ENCODE data around the gene RFX3.

RFX3 gene

DNA sequence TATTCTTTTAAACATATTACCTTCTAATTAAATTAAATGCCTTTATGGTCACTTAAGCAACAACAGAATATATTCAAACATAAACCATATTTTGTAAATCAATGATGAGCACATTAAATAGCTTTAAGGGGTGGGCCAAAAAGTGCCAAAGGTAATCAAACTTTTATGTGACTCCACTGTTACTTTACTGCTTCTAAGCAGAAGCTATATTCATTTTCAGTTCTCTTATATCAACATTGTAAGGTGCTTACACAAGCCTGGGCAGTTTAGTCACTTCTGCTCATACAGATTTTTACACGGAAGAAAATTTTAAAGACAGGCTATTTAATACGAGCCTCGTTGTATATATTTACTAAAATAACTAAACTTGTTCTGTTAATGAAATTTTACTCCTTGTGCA lies 29.9 kb downstream of the RFX3 start:
- Histone ChIP-seq H3K79me2 (ENCODE audit: insufficient read depth, low read length) (no peaks in the 10 kb centered on the region; the same call in 1 of the 2 replicates), H3K9ac (ENCODE audit: low read length) (no peak overlapping the region)

DNA sequence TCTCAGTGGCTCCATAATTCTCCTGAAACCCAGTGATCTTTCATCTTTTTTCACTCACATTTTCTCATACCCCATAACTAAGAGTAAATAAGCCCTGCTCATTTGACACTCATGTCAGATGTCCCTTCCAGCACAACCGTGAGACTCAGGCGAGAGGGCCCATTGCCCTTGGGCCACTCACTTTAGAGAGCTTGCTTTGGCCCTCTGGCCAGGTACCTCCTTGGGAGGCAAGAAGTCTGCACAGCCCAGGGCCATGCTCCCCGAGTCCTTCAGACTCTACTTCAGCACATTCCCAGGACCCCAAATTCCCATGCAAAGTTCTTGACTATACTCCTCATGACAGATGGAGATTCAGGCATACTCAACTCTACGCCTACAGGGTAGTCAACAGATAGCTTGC lies 33.6 kb downstream of the RFX3 start:
- Histone ChIP-seq H3K9ac (ENCODE audit: low read length) (no peak overlapping the region), H3F3A (ENCODE audit: insufficient read depth, low read length) (no peaks in the 10 kb centered on the region), H3K4me1 (ENCODE audit: insufficient read depth, low read length, severe bottlenecking) (no peaks in the 10 kb centered on the region), H3K79me2 (ENCODE audit: insufficient read depth, low read length) (no peaks in the 10 kb centered on the region), H2AFZ (ENCODE audit: low read length) (no peak overlapping the region), H3K27me3 (ENCODE audit: insufficient read depth, low read length) (no peaks in the 10 kb centered on the region), H3K4me3 (ENCODE audit: low read depth, low read length, poor library complexity, severe bottlenecking) (no peak overlapping the region), H3K27ac (ENCODE audit: low read depth, low read length, poor library complexity, severe bottlenecking) (no peak overlapping the region), H3K9me3 (ENCODE audit: low read length) (peaks cover 2% of the 10 kb centered on the region; the same call in 1 of the 2 replicates), H4K20me1 (ENCODE audit: insufficient read depth, low read length) (no peaks in the 10 kb centered on the region), H3K36me3 (ENCODE audit: insufficient read depth, low read length) (peaks cover 13% of the 10 kb centered on the region), H3K4me2 (ENCODE audit: low read length) (no peak overlapping the region), H3K9me2 (ENCODE audit: low read depth, low read length) (no peaks in the 10 kb centered on the region)
- TF ChIP-seq EZH2 (IDR thresholded peaks at IDR 0.05; ENCODE audit: borderline replicate concordance, low read length), result no peak
- TF ChIP-seq, protein P1, sequence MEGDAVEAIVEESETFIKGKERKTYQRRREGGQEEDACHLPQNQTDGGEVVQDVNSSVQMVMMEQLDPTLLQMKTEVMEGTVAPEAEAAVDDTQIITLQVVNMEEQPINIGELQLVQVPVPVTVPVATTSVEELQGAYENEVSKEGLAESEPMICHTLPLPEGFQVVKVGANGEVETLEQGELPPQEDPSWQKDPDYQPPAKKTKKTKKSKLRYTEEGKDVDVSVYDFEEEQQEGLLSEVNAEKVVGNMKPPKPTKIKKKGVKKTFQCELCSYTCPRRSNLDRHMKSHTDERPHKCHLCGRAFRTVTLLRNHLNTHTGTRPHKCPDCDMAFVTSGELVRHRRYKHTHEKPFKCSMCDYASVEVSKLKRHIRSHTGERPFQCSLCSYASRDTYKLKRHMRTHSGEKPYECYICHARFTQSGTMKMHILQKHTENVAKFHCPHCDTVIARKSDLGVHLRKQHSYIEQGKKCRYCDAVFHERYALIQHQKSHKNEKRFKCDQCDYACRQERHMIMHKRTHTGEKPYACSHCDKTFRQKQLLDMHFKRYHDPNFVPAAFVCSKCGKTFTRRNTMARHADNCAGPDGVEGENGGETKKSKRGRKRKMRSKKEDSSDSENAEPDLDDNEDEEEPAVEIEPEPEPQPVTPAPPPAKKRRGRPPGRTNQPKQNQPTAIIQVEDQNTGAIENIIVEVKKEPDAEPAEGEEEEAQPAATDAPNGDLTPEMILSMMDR (IDR thresholded peaks at IDR 0.05; ENCODE audit: low read length), result no peak

More for the DNA sequence above, 29.9 kb downstream of the RFX3 start:
- no peak overlapping the region for H3K4me3 ChIP-seq (ENCODE audit: low read depth, low read length, poor library complexity, severe bottlenecking)
- H3K27me3 ChIP-seq (ENCODE audit: insufficient read depth, low read length), result no peaks in the 10 kb centered on the region
- H3K4me2 ChIP-seq (ENCODE audit: low read length), result no peak overlapping the region
- no peaks in the 10 kb centered on the region for H3F3A ChIP-seq (ENCODE audit: insufficient read depth, low read length)
- H3K4me1 ChIP-seq (ENCODE audit: insufficient read depth, low read length, severe bottlenecking), result peaks cover 28% of the 10 kb centered on the region
- H2AFZ ChIP-seq (ENCODE audit: low read length), result no peak overlapping the region
- H3K9me2 ChIP-seq (ENCODE audit: low read depth, low read length), result no peaks in the 10 kb centered on the region
- H3K36me3 ChIP-seq (ENCODE audit: insufficient read depth, low read length), result no peaks in the 10 kb centered on the region
- H3K9me3 ChIP-seq (ENCODE audit: low read length), result no peaks in the 10 kb centered on the region
- H3K27ac ChIP-seq (ENCODE audit: low read depth, low read length, poor library complexity, severe bottlenecking), result no peak overlapping the region
- TF ChIP-seq, protein P1 (IDR thresholded peaks at IDR 0.05; ENCODE audit: low read length), result no peak
- TF ChIP-seq EZH2 (IDR thresholded peaks at IDR 0.05; ENCODE audit: borderline replicate concordance, low read length), result no peak
- H4K20me1 ChIP-seq (ENCODE audit: insufficient read depth, low read length), result no peaks in the 10 kb centered on the region

DNA sequence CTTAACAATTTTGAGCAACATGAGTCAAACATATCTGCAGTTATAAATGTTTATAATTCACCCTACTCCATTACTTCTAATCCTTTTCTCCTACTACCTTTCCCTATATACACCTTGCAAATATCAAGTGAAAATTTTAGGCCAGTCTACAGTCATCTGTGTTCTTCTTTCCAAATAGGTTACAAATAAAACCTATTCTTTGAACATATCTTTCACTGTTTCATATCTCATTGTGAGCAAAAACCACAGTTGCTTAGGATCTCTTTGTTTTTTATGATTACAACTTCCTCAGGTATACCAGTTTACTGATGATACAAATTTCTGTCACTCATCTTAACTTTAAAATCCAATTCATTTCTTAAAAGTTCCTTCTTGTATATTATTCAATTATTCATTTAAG lies 34.4 kb downstream of the RFX3 start:
- H3K9me3 ChIP-seq (ENCODE audit: low read length), result peaks cover 2% of the 10 kb centered on the region; the same call in 1 of the 2 replicates
- H3K27ac ChIP-seq (ENCODE audit: low read depth, low read length, poor library complexity, severe bottlenecking), result no peak overlapping the region
- no peak overlapping the region for H3K4me2 ChIP-seq (ENCODE audit: low read length)
- no peaks in the 10 kb centered on the region for H3K9me2 ChIP-seq (ENCODE audit: low read depth, low read length)
- no peaks in the 10 kb centered on the region for H3K79me2 ChIP-seq (ENCODE audit: insufficient read depth, low read length)
- H3K36me3 ChIP-seq (ENCODE audit: insufficient read depth, low read length), result peaks cover 13% of the 10 kb centered on the region
- no peaks in the 10 kb centered on the region for H3K4me1 ChIP-seq (ENCODE audit: insufficient read depth, low read length, severe bottlenecking)
- no peaks in the 10 kb centered on the region for H3K27me3 ChIP-seq (ENCODE audit: insufficient read depth, low read length)
- H3F3A ChIP-seq (ENCODE audit: insufficient read depth, low read length), result no peaks in the 10 kb centered on the region
- H3K4me3 ChIP-seq (ENCODE audit: low read depth, low read length, poor library complexity, severe bottlenecking), result no peak overlapping the region
- no peaks in the 10 kb centered on the region for H4K20me1 ChIP-seq (ENCODE audit: insufficient read depth, low read length)
- H3K9ac ChIP-seq (ENCODE audit: low read length), result no peak overlapping the region
- TF ChIP-seq, protein P1 (IDR thresholded peaks at IDR 0.05; ENCODE audit: low read length), result no peak
- no peak for TF ChIP-seq EZH2 (IDR thresholded peaks at IDR 0.05; ENCODE audit: borderline replicate concordance, low read length)
- no peak overlapping the region for H2AFZ ChIP-seq (ENCODE audit: low read length)

All from OCI-LY1 (cell line).